HK-2 (cell line): ENCODE results near the gene ADAMTS4.

Experiments
- DNase-seq: peaks from one replicate; pipeline ENCODE4 v3.0.0-alpha.2; 2018; ENCODE audit not compliant: unreplicated experiment

ADAMTS4 gene

DNA sequence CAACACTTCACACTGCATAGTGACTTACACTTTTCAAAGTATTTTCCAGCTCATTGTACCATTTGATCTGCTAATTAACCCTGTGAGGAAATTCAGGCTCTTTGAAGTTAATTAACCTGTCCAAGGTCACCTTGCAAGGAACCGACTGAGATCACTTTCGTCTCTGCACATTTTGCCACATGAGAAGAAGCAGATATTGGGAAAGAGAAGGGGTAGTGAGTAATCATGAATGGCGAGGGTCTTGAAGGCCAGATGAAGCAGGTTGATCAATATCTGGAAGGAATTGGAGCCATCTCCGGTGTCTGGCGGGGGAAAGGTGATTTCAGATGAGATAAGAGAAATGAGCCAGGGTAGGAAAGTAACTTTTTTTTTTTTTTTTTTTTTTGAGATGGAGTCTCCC is 21.1 kb upstream of the ADAMTS4 start:
- DNase-seq: no peak

GRCh38 chr1:161219078-161219892 is 20.4 kb upstream of the ADAMTS4 start:
- DNase-seq: no peak

- DNase-seq: no peak
Measured at GRCh38 chr1:161218301-161219077, 19.6 kb upstream of the ADAMTS4 start.

GRCh38 chr1:161217831-161218230 is 19.0 kb upstream of the ADAMTS4 start:
- DNase-seq: no peak

- DNase-seq: peak; percentile 67
Measured at GRCh38 chr1:161216945-161217712, 18.3 kb upstream of the ADAMTS4 start.

DNA sequence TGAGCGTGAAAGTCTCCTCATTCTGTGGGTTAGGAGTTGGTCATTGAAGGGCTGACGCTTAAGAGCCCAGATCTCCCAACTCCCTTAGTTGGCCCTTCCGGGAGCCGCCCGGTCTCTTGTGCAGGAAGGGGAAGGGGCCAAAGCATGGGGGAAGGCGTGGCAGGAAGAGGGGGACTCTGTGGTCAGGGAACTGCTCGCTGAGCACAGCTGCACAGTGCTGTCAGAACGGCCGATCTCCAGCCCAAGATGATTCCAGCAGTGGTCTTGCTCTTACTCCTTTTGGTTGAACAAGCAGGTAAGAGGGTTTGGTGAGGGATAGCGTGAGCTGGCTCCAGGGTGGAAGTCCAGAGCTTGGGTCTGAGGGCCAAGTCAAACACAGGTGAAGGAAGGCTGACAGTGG is 16.2 kb upstream of the ADAMTS4 start, which contains the start of gene FCER1G:
Gene FCER1G, plus strand, starts transcription at position 220 of the 400 bp plus-strand sequence. Its CDS starts 27 bp downstream, at position 247.
- DNase-seq: no peak

DNA sequence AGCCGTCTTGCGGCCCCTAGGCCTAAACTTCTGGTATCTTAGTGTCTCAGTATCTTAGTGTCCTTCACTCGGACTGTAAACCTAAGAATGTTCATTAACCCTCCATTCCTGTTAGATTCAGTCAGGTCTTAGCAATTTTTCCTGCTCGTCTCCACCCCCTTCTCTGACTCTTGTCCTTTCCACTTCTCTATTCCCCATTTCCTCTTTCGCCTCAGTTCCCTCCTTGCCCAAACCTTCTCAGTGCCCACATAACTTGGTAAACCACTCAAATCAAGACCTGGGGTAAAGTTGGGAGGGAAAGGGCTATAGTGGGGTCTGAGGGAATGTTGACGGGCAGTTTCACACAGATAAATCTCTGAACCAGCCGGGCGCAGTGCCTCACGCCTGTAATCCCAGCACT is 15.5 kb upstream of the ADAMTS4 start:
- DNase-seq: no peak

DNA sequence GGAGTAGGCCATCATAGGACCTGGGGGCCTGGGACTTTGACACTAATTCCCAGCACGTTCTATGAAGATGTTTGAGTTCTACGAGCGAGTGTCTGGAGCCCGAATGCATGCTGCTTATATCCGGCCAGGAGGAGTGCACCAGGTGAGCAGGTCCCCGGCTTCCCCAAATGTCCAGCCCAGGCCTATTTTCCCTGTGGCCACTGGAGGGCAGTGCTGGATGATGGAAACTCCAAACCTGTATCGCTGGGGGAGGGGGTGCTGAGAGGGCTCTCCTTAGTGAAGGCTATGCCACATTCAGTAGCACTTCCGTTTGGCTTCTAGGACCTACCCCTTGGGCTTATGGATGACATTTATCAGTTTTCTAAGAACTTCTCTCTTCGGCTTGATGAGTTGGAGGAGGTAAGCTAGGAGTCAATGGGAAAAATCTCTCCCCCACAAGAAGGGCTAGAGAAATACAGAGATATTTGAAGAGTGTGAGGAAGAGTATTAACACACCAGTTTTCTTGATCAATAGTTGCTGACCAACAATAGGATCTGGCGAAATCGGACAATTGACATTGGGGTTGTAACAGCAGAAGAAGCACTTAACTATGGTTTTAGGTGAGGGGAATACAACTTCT is 11.0 kb upstream of the ADAMTS4 start:
- DNase-seq: peak; percentile 76

DNA sequence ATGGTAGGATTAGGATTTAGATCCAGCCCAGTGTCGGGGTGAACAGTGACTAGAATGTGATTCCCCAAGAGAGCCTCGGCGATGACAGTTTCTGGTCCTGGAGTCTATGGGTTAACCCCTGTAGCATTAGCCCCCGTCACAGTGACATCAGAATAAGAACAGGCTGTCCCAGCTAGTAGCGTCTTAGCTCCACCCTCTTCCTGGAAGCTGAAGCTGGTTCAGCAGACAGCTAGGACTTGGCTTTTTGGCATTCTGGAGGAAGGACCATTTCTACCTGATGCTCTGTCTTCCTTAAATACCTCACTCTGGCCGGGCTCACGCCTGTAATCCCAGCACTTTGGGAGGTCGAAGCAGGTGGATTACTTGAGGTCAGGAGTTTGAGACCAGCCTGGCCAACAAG is 8.3 kb upstream of the ADAMTS4 start:
- DNase-seq: no peak

DNA sequence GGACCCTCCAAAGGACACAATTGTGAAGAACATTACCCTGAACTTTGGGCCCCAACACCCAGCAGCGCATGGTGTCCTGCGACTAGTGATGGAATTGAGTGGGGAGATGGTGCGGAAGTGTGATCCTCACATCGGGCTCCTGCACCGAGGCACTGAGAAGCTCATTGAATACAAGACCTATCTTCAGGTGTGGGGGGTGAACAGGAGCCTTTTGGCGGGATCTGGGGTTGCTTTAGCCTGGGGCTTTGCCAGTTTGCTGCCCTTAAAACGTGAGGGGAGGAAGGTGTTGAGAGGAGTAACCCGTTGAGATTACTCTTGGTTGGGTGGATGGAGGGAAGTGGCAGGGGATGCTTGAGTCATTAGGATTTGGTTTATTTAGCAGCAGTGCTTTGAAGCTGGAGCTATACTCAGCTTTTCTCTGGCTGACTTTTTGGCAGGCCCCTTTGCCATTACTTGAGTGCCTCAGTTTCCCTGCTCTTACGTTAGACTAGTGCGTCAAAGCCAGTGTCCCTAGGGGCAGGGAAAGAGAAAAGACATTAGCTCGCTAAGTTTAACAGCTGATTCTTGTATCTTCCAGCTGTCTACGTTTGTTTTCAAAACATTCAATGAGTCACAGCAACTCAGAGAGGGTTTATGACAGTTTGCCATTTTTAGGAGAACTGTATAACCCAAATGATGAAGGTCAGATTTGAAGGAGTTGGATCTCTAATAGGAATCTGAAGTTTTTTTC is 7.7 kb upstream of the ADAMTS4 start:
- no peak for DNase-seq

DNA sequence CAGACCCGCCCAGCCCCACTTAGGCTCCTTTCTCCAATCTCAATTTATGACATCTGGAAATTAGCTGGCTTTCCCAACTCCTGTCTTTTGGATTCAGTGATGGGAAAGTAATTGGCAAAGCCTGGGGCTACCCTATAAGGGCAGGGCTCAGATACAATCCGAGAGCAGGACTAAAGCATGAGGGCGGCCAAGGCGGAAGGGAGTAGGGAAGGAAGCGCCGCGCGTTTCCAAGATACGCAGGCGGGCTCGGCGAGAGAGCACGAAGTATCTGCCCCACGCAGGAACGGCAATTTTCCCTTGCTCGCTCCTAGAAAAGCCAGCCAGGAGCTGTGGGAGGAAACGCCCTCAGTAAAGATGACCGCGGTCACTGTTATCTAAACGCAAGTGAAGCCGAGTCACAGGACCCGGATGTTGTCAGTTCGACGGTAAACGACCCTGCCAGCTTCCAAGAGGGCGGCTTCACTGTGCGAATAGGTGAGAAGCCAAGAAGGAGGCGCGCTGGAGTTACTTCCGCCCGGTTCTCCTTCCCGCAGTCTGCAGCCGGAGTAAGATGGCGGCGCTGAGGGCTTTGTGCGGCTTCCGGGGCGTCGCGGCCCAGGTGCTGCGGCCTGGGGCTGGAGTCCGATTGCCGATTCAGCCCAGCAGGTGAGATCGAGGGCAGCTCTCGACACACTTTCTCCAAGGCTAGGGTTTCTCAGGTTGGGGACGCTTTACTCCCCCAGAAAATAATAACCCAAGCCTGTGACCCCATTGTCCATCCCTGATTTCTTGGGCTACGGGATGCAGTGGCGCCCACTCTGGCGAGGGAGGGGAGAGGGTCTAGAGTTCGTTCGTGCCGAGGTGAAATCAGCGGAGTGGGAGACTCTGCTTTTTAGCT is 3.2 kb upstream of the ADAMTS4 start, which contains the start of gene NDUFS2:
Gene NDUFS2, plus strand, starts transcription at position 532 of the 877 bp plus-strand sequence. Its CDS starts 19 bp downstream, at position 551.
- peak; percentile 96 for DNase-seq

DNA sequence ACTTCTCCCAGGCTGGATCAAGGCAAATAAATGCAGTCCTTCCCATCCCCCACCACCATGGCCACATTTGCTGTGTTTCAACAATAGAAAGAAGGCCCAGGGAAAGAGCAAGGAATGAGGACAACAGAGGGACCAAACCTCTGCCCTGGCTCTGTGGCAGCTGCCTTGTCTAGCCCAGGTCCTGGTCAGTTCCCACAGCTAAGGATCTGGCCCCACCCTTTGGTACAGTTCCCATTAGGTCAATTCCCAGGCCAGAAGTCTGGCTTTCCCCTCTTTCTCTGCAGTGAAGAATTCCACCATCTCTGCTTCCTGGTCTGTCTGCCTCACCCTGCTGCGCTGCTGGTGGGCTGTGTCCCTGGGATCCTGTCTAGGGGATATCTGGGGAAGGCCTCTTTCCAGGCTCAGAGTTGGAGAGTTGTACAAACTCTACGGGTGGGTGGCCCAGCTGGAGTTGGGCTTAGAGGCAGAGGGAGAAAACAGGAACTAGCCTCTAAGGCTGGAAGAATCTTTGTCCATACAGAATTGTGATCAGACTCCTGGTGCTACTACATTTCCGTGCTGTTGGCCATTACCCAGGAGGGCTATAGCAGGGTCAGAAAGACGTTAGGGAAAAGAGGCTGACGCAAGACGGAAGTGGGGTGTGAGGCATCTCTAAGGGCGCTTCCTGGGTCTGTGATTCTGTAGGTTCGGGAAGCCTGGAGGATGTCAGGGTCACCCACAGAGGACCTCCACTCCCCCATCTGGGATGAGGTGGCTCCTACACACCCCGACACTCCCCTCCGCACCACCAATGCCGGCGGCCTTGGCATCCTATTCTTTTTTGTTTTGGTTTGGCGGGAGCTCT is 2.4 kb upstream of the ADAMTS4 start:
- no peak for DNase-seq

DNA sequence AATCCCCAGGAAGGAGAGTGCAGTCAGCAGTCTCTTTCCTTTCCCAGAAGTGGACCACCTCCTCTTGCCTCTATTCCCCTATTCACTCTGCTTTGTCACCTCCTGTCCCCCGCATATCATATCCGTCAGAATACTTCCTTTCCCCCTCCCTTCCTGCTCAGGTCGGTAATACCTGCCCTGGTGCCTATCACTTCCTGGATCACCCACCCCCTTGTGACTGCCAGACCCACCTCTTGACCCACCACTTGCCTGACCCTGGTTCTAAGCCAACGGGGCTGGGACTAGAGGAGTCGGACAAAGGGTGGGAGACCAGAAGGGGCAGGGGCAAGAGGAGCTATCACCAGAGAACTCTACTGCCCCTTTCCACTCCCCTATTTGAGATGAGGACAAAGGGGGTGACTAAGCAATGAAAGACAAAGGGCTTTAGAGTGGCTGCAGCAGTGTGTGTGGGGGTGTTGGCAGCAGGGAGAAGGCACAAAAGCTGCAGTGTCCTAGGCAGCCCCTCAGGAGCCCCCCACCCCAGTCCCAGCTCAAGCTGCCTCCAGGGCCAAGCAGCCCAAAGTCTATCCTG is 1.7 kb upstream of the ADAMTS4 start:
- DNase-seq: no peak

- DNase-seq: no peak
Measured at GRCh38 chr1:161199506-161200139, 769 bp upstream of the ADAMTS4 start.

- no peak for DNase-seq
Measured at GRCh38 chr1:161198194-161198896, 509 bp downstream of the ADAMTS4 start.

DNA sequence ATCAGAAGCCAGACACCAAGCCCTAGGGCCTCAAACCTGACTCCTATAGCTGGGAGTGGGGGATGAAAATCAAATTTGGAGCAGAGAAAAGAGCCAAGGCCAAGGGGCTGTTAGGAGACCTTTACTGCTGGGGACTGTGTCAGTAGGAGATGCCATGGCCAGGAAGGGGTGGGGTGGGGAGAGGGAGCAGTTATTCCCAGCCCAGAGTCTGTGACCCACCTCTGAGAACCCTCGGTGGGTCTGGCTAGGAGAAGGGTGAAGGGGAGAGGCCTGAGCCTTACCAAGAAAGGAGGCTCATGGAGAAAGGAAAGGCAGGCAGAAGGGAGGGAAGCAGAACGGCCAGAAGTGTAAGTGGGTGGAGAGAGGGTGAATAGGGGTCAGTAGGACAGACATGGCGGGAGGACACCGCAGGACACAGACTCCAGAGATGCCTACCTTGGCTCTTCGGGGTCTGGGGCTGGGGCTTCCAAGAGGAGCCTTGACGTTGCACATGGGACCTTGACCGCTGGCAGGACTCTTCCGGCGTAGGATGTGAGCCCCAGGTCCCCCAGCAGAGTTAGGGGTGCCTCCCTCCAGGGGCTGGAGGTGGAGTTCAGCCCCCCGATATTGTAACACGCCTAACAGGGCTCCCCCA is 1.2 kb downstream of the ADAMTS4 start:
- no peak for DNase-seq
